ENCODE results near the gene LPCAT1. TPM values are rescaled to one million over a fixed set of nuclear protein-coding genes. Genes with fewer than 3 reads are reported as not detected.

The LPCAT1 gene
- total RNA-seq, 1 experiment from 2014 or later: 75.0 TPM

GRCh38 chr5:1486271-1486670 lies 37.5 kb downstream of the LPCAT1 start:
- no TSS peak for BruUV-seq (replicated peaks)
- Histone ChIP-seq H3K9me2 (ENCODE audit: insufficient read depth) (no peaks in the 10 kb centered on the region), H3K36me3 (ENCODE audit: control insufficient read depth in 1 of 2, insufficient read depth in 2 of 2, low read length in 2 of 2) (peaks cover 13 to 20% of the 10 kb centered on the region in 2 experiments; a peak in 3 of 4 replicates), H2AFZ (ENCODE audit: low read depth, low read length, poor library complexity, severe bottlenecking) (no peak overlapping the region), H3K4me2 (ENCODE audit: low read length) (no peak overlapping the region), H3K9ac (ENCODE audit: low read length) (no peak overlapping the region), H3K27me3 (ENCODE audit: insufficient read depth, low read length) (no peaks in the 10 kb centered on the region), H4K20me1 (ENCODE audit: insufficient read depth) (no peaks in the 10 kb centered on the region), H3K9me3 (ENCODE audit: control insufficient read depth in 1 of 2, insufficient read depth in 1 of 2, low read depth in 1 of 2, low read length in 2 of 2) (no peaks in the 10 kb centered on the region), H3K27ac (ENCODE audit: low read depth, low read length) (no peak overlapping the region), H3K4me1 (ENCODE audit: control insufficient read depth in 1 of 2, insufficient read depth in 2 of 2, low read length in 2 of 2) (no peaks in the 10 kb centered on the region), H3K79me2 (ENCODE audit: insufficient read depth, low read length) (no peaks in the 10 kb centered on the region; the same call in 1 of the 2 replicates), H3K4me3 (replicated peaks in 1 of 2; ENCODE audit: low read depth in 1 of 2, low read length in 2 of 2) (no peak overlapping the region)
- intact Hi-C loops (cut with micrococcal nuclease): no loop called here
- ChIA-PET CTCF (no interaction called here), POLR2A (no interaction called here), RAD21 (ENCODE audit: low non-redundant PET in 1 of 2, low total read pairs in 2 of 2, uncharacterized antibody in 2 of 2, unreplicated experiment in 2 of 2) (no interaction called here)
- TF ChIP-seq REST (IDR thresholded peaks at IDR 0.05; ENCODE audit: low read depth) (no peak), YY1 (IDR thresholded peaks at IDR 0.05; ENCODE audit: extremely low read depth, insufficient replicate concordance, low read depth, low read length) (no peak), EZH2 (IDR thresholded peaks at IDR 0.05) (no peak), EGR1 (IDR thresholded peaks at IDR 0.05; ENCODE audit: low read depth) (no peak), FOSL1 (IDR thresholded peaks at IDR 0.05; ENCODE audit: low read depth) (no peak), POLR2A (IDR thresholded peaks at IDR 0.05; ENCODE audit: borderline replicate concordance, extremely low read depth, insufficient read depth, insufficient read length) (no peak), ELF1 (IDR thresholded peaks at IDR 0.05; ENCODE audit: borderline replicate concordance, low read depth) (no peak), JUND (IDR thresholded peaks at IDR 0.05) (no peak), POLR2AphosphoS5 (IDR thresholded peaks at IDR 0.05; ENCODE audit: low read depth, low read length) (no peak), ZNF274 (IDR thresholded peaks at IDR 0.05; ENCODE audit: low read depth, low read length) (no peak)
- TF ChIP-seq, protein P1, sequence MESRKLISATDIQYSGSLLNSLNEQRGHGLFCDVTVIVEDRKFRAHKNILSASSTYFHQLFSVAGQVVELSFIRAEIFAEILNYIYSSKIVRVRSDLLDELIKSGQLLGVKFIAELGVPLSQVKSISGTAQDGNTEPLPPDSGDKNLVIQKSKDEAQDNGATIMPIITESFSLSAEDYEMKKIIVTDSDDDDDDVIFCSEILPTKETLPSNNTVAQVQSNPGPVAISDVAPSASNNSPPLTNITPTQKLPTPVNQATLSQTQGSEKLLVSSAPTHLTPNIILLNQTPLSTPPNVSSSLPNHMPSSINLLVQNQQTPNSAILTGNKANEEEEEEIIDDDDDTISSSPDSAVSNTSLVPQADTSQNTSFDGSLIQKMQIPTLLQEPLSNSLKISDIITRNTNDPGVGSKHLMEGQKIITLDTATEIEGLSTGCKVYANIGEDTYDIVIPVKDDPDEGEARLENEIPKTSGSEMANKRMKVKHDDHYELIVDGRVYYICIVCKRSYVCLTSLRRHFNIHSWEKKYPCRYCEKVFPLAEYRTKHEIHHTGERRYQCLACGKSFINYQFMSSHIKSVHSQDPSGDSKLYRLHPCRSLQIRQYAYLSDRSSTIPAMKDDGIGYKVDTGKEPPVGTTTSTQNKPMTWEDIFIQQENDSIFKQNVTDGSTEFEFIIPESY (IDR thresholded peaks at IDR 0.05; ENCODE audit: extremely low read depth, insufficient replicate concordance, low read length): no peak
- no peak for ATAC-seq
- no peak for DNase-seq (ENCODE audit: low read depth, low spot score)

All from HCT116 (cell line).